Fibroblast of villous mesenchyme (primary cell): Measurements from ENCODE around the gene TMEM147. TPM values are rescaled to one million over a fixed set of nuclear protein-coding genes. Genes with fewer than 3 reads are reported as not detected.

Source experiments
- DNase-seq: peaks from one replicate; pipeline ENCODE4 v3.0.0-alpha.2; 2010; ENCODE audit warnings: low read depth
- H3K4me3 ChIP-seq: 2 replicates; pipeline ENCODE4 v1.5.1; 2011; ENCODE audit warnings: low read depth, mild to moderate bottlenecking, low read length
- total RNA-seq: library from RNA; depleted of rRNA; stranded (reverse); fragments of >200 nt; gene quantifications from 2 replicates; pipeline ENCODE4 v1.2.3, GENCODE V29; 2012
- TF ChIP-seq, protein P1 (sequence below): IDR thresholded peaks from 2 replicates; pipeline ENCODE4 v1.5.1; 2012; ENCODE audit warnings: low read depth, mild to moderate bottlenecking, low read length; ENCODE audit not compliant: insufficient read depth

TMEM147 gene
- total RNA-seq, 1 donor: 81.2 TPM

DNA sequence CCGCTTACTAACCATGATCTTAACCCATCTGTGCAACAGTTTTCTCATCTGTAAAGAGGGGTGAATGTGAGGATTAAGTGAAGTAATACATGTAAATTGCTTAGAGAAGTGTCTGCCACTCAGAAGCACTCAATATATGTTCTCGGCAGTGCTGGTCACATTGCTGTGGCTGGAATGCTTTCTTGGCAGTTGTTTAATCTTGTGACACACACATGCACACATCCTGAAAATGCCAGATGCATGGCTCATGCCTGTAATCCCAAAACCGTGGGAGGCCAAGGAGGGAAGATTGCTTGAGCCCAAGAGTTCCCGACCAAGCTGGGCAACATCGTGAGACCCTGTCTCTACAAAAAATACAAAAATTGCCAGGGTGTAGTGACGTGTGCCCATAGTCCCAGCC, 27.1 kb upstream of the TMEM147 start:
- H3K4me3 ChIP-seq: no peak overlapping the region
- TF ChIP-seq, protein P1, sequence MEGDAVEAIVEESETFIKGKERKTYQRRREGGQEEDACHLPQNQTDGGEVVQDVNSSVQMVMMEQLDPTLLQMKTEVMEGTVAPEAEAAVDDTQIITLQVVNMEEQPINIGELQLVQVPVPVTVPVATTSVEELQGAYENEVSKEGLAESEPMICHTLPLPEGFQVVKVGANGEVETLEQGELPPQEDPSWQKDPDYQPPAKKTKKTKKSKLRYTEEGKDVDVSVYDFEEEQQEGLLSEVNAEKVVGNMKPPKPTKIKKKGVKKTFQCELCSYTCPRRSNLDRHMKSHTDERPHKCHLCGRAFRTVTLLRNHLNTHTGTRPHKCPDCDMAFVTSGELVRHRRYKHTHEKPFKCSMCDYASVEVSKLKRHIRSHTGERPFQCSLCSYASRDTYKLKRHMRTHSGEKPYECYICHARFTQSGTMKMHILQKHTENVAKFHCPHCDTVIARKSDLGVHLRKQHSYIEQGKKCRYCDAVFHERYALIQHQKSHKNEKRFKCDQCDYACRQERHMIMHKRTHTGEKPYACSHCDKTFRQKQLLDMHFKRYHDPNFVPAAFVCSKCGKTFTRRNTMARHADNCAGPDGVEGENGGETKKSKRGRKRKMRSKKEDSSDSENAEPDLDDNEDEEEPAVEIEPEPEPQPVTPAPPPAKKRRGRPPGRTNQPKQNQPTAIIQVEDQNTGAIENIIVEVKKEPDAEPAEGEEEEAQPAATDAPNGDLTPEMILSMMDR: no peak
- DNase-seq: peak; percentile 90

DNA sequence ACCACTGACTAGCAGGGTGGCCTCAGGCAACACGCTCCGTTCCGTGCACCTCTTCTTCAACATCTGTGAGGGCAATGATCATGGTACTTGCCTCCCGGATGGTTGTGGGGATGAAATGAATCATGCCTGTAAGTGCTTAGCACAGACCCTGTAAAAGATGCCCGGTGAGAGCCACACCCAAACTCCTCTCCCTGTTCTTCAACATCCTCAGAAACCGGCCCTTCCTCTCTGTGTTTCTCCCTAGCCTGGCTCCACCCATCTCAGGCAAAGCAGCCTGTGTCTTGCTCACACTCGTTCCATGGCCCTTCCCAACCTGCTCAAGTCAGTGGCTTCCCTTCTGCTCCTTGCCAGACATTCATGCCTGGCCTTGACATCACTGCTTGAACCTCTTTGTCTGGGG, 26.1 kb upstream of the TMEM147 start:
- no peak for DNase-seq
- no peak overlapping the region for H3K4me3 ChIP-seq
- TF ChIP-seq, protein P1: no peak

DNA sequence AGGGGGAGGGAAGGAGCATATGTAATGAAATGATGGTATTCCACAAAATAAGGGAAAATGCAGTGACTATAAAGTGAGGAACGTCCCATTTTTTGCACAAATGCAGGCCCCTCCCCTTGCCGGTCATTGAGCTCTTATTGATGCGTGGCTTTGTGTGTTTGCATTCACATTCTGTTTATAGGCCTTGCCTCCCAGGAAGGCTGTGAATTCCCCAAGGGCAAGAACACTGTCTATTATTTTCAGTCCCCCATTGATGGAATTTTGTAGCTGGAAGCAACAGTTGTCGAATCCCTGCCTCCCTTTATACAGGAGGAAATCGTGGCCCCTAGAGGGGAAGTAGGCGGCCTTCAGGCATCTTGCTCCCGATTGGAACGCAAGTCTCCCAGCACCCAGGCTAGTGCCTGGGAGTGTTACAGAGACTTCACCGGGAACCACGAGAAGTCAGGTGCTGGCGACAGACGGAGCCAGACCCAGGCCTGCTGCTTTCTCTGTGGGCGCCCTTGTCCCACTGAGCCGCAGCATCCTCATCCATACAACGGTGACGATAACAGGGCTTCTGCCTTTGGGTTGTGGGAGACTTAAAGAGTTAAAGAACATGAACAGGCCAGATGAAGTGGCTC, 24.2 kb upstream of the TMEM147 start:
- TF ChIP-seq, protein P1: no peak
- no peak for DNase-seq
- H3K4me3 ChIP-seq: no peak overlapping the region

DNA sequence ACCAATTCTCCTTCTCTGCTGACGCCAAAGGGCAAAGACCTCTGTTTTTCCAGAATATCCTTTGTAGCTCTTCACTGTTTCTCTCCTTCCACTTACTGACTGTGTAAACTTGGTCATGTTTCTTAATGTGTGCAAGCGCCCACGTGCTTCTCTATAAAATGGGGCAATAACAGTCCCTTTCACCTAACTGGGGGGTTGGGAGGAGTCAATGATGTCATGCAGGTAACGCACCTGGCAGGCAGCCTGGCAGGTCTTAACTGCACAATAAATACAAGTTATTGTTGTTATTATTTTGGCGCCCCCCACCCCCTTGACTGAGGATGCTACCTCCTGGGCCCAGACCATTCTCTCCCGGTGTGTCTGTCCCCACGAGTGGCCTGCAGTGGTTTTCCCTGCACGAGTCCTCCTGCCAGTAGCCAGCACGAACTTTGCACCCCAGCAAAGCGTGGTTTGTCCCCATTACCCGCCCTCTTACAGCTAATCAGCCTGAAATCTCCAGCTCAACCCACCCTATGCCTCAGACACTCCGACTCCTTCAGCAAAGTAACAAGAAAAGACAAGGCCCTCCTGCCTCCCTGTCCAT, 22.6 kb upstream of the TMEM147 start:
- TF ChIP-seq, protein P1: no peak
- H3K4me3 ChIP-seq: no peak overlapping the region
- DNase-seq: no peak

DNA sequence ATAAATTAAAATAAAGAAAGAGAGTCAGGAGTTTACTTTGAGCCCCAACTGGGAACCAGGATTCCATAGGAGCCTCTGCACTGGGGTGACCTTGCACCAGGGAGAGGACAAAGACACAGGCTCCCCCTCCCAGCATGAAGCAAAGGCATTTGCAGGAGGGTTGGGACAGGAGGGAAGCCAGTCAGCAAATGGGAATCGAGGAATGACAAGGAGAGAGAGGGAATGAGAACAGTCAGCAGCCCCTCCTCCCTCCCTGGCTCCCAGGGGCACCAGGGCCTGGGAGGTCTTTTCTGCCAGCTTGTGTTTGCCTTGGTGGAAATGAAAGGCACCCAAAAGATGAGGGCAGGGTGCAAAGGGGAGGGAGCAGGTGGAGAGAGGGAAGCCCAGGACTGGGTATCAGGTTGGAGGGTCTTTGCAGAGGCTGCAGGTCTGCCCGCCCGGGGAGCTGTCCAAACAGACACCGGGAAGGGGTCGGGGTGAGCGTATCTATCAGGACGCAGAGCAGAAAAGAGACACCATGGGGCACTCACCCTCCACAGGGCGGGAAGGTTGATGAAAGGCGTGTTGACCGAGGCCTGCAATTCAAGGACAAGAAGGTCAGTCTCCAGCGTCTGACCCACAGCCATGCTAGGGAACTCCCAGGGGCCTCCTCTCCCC, 21.1 kb upstream of the TMEM147 start:
- TF ChIP-seq, protein P1: no peak
- no peak overlapping the region for H3K4me3 ChIP-seq
- DNase-seq: no peak

DNA sequence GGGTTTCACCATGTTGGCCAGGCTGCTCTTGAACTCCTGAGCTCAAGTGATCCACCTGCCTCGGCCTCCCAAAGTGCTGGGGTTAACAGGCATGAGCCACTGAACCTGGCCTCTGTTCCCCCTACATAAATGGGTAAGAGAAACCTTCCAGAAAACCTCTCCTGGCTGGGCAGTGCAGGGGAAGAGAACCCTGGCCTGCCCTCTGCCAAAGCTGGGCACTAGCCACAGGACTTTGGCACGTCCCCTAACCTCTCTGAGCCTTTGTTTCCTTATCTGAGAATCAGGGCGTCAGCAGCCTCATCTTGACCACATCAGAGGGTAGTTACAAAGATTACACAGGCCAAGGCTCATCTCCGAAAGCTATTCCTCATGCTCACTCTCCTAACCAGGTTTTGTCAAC, 19.6 kb upstream of the TMEM147 start:
- DNase-seq: no peak
- H3K4me3 ChIP-seq: no peak overlapping the region
- TF ChIP-seq, protein P1: no peak
